GM18858 (cell line): ENCODE results near the gene DIAPH2.

Experiments
- ATAC-seq: cut with Tn5 transposase; IDR thresholded peaks from one replicate; pipeline ENCODE4 v1.9.1; 2021; ENCODE audit not compliant: unreplicated experiment

The DIAPH2 gene

GRCh38 chrX:97629597-97629985 is 944.9 kb downstream of the DIAPH2 start:
- no peak for ATAC-seq

DNA sequence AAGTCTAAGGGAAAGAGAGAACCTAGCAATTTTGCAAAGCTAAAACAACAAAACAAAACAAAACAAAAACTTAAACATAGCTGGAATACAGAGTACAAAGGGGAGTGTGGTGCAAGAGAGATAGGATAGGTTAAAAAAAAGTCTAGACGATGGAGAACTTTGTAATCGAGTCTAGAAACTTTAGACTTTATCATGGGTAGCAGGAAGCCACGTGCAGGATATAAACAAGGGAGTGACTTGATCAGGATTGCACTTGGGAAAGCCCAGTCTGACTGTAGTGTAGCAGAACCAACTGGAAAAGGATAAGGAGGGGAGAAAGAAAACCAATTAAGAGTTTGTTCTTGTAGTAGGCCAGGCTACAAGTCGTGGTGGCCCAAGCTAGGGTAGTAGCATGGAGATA is 949.2 kb downstream of the DIAPH2 start:
- no peak for ATAC-seq

GRCh38 chrX:97636473-97637140 is 952.0 kb downstream of the DIAPH2 start:
- no peak for ATAC-seq

- no peak for ATAC-seq
Measured at GRCh38 chrX:97637289-97637688, 952.6 kb downstream of the DIAPH2 start.

- ATAC-seq: no peak
Measured at GRCh38 chrX:97638621-97639020, 954.0 kb downstream of the DIAPH2 start.

DNA sequence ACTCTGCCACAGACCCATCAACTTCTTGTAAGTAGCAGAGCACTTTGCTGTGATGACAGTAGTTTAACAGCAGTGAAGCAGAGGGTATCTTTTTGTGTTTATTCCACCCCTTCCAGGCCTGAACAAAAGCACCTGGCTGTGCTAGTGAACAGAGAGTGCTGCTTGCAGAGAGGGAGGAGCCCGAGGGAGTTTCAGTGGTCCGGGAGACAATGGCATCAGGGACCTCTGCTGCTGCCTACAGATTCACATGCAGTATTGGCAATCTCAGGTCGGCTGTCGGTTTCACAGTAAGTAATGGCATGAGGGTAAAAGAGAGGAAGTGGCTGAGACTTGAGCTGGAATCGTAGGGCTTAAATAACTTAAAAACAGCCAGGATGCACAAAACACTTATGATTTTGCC is 954.9 kb downstream of the DIAPH2 start:
- ATAC-seq: peak; percentile 62
